ENCODE measurements around the gene TSEN15.

GRCh38 chr1:184005506-184005905, 46.0 kb upstream of the TSEN15 start:
- TF ChIP-seq CTCF (conservative IDR thresholded peaks at IDR 0.05; ENCODE audit: low read depth in 2 of 2) (no peak), POLR2AphosphoS5 (IDR thresholded peaks at IDR 0.05; ENCODE audit: low read depth) (no peak), EZH2 (IDR thresholded peaks at IDR 0.05; ENCODE audit: low read depth, unreplicated experiment) (no peak)

Measured in GM23338 (cell line).